Stimulated activated CD8-positive, alpha-beta memory T cell treated with anti-CD3 and anti-CD28 coated beads, Interleukin-15, amount 100 ng/mL, for 48 hours (primary cell): ENCODE results near the gene ASCL4.

ENCODE experiments used
- DNase-seq, 2 donors: peaks; one replicate each; pipeline ENCODE4 v3.0.0-alpha.2; 2020; ENCODE audit warnings: low read depth in 2 of 2

ASCL4 gene

GRCh38 chr12:107778383-107779025 is 4.0 kb downstream of the ASCL4 start:
- no peak for DNase-seq

DNA sequence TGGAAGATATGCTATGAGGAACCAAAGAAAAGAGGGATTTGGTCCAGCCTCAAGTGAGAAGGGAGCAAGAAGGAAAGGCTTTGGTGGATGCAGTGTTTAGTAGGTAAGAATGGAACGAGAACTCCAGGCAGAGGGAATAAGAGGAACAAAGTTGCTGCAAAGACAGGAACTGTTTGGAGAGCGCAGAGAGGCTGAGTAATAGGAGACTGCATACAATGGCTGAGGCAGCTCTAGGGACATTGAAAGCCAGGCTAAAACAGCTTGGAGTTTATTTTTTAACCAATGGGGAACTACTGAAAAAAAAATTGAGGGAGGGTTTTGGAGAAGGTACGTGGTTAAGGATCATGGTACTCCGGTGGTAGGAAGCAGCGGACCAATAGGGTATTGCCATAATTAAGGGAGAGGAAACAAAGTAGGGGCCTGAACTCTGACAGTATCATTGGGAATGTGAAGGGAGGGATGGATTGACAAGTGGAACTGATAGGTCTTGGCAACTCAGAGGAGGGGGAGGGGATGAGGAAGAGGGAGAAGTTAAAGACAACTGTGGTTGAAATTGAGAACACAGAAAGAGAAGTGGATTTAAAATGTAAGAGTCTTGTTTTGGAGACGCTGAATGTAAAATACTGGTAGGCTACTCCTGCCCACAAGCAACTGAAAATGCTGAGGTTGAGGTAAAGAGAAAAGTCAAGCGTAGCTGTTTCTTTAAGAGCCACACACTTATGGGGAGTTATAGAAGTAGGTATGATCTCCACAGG is 4.8 kb downstream of the ASCL4 start:
- no peak for DNase-seq

DNA sequence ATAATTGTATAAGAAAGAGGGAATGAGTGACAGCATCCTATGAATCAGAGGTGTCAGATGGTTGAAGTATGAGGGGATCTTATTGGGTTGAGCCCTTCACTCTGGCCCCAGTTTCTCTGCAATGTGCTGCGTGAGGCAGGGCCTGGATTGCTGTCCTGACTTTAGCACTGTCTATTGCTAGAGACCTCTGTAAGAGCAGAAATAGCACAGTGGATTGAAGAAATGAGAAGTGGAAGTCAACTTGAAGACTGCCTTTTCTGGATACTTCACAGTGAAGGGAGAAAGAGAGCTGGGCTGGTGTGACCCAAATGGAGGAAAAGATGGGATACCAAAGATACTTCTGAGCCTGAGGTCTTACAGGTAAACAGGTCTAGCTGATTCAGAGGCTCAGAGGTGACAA is 5.8 kb downstream of the ASCL4 start:
- no peak for DNase-seq

GRCh38 chr12:107782067-107782466 is 7.6 kb downstream of the ASCL4 start:
- DNase-seq: no peak

GRCh38 chr12:107783406-107784376 is 9.2 kb downstream of the ASCL4 start:
- DNase-seq: no peak

DNA sequence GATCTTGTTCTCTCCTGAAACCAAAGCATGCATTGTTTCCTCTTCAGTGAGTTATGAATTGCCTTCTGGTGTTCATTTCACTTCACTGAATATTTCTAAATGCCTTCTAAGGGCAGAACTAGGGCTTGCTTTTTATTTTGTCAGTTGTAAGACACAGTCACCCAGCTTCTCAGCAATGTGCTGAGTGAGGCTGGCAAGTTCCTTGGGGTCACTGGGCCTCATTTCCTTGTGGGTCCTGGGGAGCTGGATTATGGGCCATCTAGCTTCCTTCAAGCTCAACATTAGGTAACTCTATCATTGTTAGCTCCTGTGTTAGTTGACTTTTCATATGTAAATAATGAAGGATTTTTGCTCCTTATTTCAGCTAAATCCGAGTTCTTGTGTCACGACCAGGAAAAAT is 13.8 kb downstream of the ASCL4 start:
- no peak for DNase-seq

- no peak for DNase-seq
Measured at GRCh38 chr12:107788690-107789458, 14.4 kb downstream of the ASCL4 start.

- DNase-seq: no peak
Measured at GRCh38 chr12:107791465-107792089, 17.1 kb downstream of the ASCL4 start.

DNA sequence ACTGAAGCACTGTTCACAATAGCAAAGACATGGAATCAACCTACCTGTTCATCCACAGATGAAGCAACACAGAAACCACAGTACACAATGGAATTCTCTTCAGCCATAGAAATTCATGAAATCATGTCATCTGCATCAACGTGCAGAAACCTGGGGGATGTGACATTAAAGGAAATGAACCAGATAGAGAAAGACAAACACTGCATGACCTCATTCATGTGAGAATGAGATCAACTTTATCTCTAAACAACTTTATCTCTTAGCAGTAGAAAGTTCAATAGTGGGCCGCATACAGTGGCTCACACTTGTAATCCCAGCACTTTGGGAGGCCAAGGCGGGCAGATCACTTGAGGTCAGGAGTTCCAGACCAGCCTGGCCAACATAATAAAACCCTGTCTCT is 19.9 kb downstream of the ASCL4 start:
- DNase-seq: no peak

GRCh38 chr12:107798580-107798979 is 24.1 kb downstream of the ASCL4 start:
- no peak for DNase-seq

DNA sequence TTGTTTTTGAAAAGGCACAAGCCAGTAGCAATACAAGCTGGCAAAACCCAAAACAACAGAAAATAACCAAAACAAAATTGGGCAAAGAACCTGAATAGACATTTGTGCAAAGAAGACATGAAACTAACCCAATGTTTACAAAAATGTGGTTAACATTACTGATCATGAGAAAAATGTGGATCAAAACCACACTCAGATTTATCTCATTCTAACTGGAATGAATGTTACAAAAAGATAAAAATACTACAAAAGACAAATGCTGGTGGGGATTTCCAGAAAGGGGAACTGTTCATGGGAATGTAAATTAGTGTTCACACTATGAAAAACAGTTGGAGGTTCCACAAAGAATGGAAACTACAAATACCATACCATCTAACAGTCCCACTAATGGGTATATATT is 26.6 kb downstream of the ASCL4 start:
- DNase-seq: no peak

- no peak for DNase-seq
Measured at GRCh38 chr12:107803092-107803491, 28.6 kb downstream of the ASCL4 start.

- DNase-seq: no peak
Measured at GRCh38 chr12:107805488-107806180, 31.1 kb downstream of the ASCL4 start.

DNA sequence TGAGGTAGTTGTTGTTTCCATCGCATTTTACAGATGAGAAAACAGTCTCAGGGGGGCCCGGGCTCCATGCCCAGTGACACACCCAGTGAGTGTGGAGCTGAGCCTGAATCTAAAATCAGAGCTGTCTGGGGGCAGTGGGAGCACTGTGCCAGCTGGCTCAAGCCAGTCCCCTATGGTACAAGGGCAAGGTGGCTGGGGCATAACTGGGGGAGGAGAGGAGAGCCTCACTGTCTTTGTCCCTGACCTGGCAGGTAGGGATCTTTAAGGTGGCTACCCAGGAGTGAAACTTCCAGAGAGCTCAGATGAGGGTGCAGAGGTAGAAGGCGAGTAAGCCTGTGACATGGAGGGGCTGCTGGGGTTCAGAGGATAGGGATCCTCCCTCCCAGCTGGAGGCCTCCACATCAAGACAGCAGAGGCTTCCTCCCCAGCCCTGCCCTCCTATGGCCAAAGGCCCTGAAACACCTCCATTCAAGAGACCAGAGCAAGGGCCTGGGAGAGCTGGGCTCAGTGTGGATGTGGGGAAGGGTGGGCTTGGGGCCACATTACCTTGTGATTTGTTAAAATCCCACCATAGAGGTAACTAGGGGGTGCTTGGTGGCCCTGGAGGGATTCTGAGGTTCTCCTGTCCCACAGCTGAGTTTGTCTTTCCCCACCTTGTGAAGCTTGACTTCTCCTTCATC is 33.1 kb downstream of the ASCL4 start:
- DNase-seq: no peak

DNA sequence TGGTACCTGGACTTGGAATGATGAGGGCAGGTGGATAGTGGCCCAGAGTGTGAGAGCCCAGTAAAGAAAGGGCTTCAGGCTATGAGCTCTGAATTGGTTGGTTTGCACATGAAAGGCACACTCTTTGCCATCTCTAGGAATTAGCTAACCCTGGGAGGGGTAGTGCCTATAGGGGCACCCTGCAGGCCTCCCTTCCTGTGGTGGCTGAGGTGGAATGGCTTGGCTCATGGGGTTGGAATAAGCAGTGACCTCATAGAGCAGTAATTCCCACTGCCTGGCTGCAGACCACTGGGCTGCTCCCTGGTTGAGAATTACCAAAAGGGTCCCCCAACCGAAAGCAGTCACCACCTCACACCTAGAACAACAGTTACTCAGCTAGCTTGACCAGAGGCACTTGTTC is 42.7 kb downstream of the ASCL4 start:
- no peak for DNase-seq

GRCh38 chr12:107818984-107819383 is 44.5 kb downstream of the ASCL4 start:
- DNase-seq: no peak

DNA sequence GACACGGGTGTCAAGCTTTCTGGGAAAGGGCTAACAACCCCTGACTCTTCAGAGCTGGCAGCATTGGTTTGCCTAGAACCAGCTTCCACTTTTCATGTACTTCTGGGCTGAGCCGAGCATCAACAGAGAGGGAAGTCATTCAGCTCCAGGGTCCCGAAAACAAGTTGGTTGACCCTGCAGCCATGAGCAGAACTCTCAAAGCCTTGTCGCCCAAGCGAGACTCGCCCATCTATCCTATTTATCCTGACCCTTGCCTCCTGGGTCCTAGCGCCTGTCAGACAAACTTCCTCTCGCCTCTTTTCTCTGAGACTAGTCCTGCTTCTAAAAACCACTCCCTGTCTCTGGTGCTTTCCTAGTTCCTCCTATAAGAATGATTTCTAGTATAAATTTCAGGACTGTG is 47.9 kb downstream of the ASCL4 start:
- DNase-seq: no peak
